Endothelial cell of umbilical vein (primary cell): Measurements from ENCODE around the gene CCP110. TPM values are rescaled to one million over a fixed set of nuclear protein-coding genes. Genes with fewer than 3 reads are reported as not detected.

ENCODE experiments used
- BruUV-seq: library from RNA; stranded (reverse); fragments of 400-500 nt; replicated peaks from 2 replicates; lab custom pipeline; 2021; lab: Mats Ljungman, UMichigan
- CTCF ChIA-PET: fragments of 300-600, 350-600 bp; sonication (Branson Sonifier 250); formaldehyde crosslinking; loops from one replicate; lab custom pipeline; 2021; ENCODE audit warnings: antibody characterized with exemption, inconsistent platforms; lab: Charles Lee
- POLR2A ChIA-PET: fragments of 300-600, 350-600 bp; sonication (Branson Sonifier 250); formaldehyde crosslinking; loops from one replicate; lab custom pipeline; 2021; ENCODE audit warnings: antibody characterized with exemption, inconsistent platforms; lab: Charles Lee
- DNase-seq: peaks from one replicate; pipeline ENCODE4 v3.0.0-alpha.2; 2011; ENCODE audit warnings: low read depth, low spot score
- FAIRE-seq: peaks from 2 replicates; lab custom pipeline; 2011; peaks lifted over from hg19 to GRCh38; lab: Jason Lieb, UNC
- H2AFZ ChIP-seq: 2 replicates; pipeline ENCODE4 v1.6.0; 2012; ENCODE audit warnings: low read depth, low read length, control low read depth, inconsistent platforms
- H3K27ac ChIP-seq: 2 replicates; pipeline ENCODE4 v1.5.1; 2011; ENCODE audit warnings: low read depth, mild to moderate bottlenecking, control low read depth, low read length, moderate library complexity; ENCODE audit not compliant: insufficient read depth
- H3K27me3 ChIP-seq, 2 experiments: 2 replicates each; pipeline versions ENCODE4 v1.6.0 to v1.6.1; 2011; ENCODE audit warnings: low read length in 2 of 2, mixed read lengths in 1 of 2; ENCODE audit not compliant: control insufficient read depth in 2 of 2, insufficient read depth in 2 of 2
- H3K36me3 ChIP-seq, 2 experiments: 2 replicates in 1 of 2; 3 replicates in 1 of 2; pipeline ENCODE4 v1.5.1; 2011; ENCODE audit warnings: low read length in 2 of 2, mild to moderate bottlenecking in 1 of 2, moderate library complexity in 1 of 2; ENCODE audit not compliant: control insufficient read depth in 2 of 2, insufficient read depth in 2 of 2; ENCODE audit errors: extremely low read depth in 1 of 2
- H3K4me1 ChIP-seq: 3 replicates; pipeline ENCODE4 v1.5.1; 2011; ENCODE audit warnings: mild to moderate bottlenecking, low read length; ENCODE audit not compliant: control insufficient read depth, insufficient read depth; ENCODE audit errors: extremely low read depth
- H3K4me2 ChIP-seq: 2 replicates; pipeline ENCODE4 v1.6.1; 2011; ENCODE audit warnings: low read length, control low read depth, mixed read lengths; ENCODE audit not compliant: insufficient read depth
- H3K4me3 ChIP-seq, 3 experiments: fragments of 200-600 bp in 1 of 3; sonication (generic), shearing (Covaris generic) in 1 of 3; replicated peaks in 1 of 3; 2 replicates each; pipeline ENCODE4 v1.5.1; 2011 to 2016; ENCODE audit warnings: control low read depth in 3 of 3, low read length in 3 of 3, mild to moderate bottlenecking in 2 of 3, inconsistent platforms in 1 of 3, low read depth in 1 of 3, moderate library complexity in 1 of 3; ENCODE audit not compliant: insufficient read depth in 1 of 3
- H3K79me2 ChIP-seq: 2 replicates; pipeline ENCODE4 v1.6.0; 2012; ENCODE audit warnings: low read length, inconsistent platforms; ENCODE audit not compliant: control insufficient read depth, insufficient read depth
- H3K9ac ChIP-seq: replicated peaks from 2 replicates; pipeline ENCODE3; 2011; ENCODE audit warnings: low read length, control low read depth; ENCODE audit not compliant: insufficient read depth; ENCODE audit errors: extremely low read depth
- H3K9me1 ChIP-seq: replicated peaks from 3 replicates; pipeline ENCODE4 v1.6.0; 2011; ENCODE audit warnings: mild to moderate bottlenecking, low read length; ENCODE audit not compliant: control insufficient read depth, insufficient read depth; ENCODE audit errors: extremely low read depth
- H3K9me3 ChIP-seq: replicated peaks from 2 replicates; pipeline ENCODE4 v1.5.1; 2012; ENCODE audit warnings: low read length, inconsistent platforms; ENCODE audit not compliant: control insufficient read depth, insufficient read depth
- H4K20me1 ChIP-seq: replicated peaks from 2 replicates; pipeline ENCODE3; 2011; ENCODE audit warnings: mild to moderate bottlenecking, low read length; ENCODE audit not compliant: control insufficient read depth, insufficient read depth; ENCODE audit errors: extremely low read depth
- CTCF ChIP-seq, 2 donors: IDR thresholded peaks; 1 replicate in 1 of 2; 2 replicates in 1 of 2; pipeline ENCODE4 v1.5.1; 2011; ENCODE audit warnings: low read length in 2 of 2, mild to moderate bottlenecking in 2 of 2, moderate library complexity in 2 of 2, control low read depth in 1 of 2, inconsistent platforms in 1 of 2, low read depth in 1 of 2; ENCODE audit not compliant: insufficient read depth in 1 of 2; ENCODE audit errors: extremely low read depth in 1 of 2
- EZH2 ChIP-seq: IDR thresholded peaks from 2 replicates; pipeline ENCODE4 v1.6.1; 2012; ENCODE audit warnings: borderline replicate concordance, low read depth, mild to moderate bottlenecking, moderate library complexity, low read length, inconsistent platforms; ENCODE audit not compliant: severe bottlenecking
- FOS ChIP-seq: IDR thresholded peaks from 2 replicates; pipeline ENCODE4 v1.6.1; 2011; ENCODE audit warnings: mild to moderate bottlenecking, low read length, moderate library complexity, borderline replicate concordance; ENCODE audit not compliant: insufficient read depth
- GATA2 ChIP-seq: IDR thresholded peaks from 2 replicates; pipeline ENCODE4 v1.7.0; 2011; ENCODE audit warnings: low read depth, mild to moderate bottlenecking, moderate library complexity, mixed read lengths, low read length; ENCODE audit not compliant: insufficient read length, insufficient read depth
- JUN ChIP-seq: IDR thresholded peaks from 2 replicates; pipeline ENCODE4 v1.6.1; 2011; ENCODE audit warnings: borderline replicate concordance, low read depth; ENCODE audit not compliant: insufficient read length, insufficient read depth
- MAX ChIP-seq: IDR thresholded peaks from 2 replicates; pipeline ENCODE4 v1.6.1; 2011; ENCODE audit not compliant: insufficient read depth, insufficient read length
- MYC ChIP-seq: IDR thresholded peaks from one replicate; pipeline ENCODE4 v1.6.1; 2011; ENCODE audit warnings: mild to moderate bottlenecking, low read depth, low read length
- POLR2A ChIP-seq: IDR thresholded peaks from 2 replicates; pipeline ENCODE4 v1.6.1; 2012; ENCODE audit warnings: low read depth, mild to moderate bottlenecking, control low read depth, low read length
- POLR2AphosphoS5 ChIP-seq: IDR thresholded peaks from 2 replicates; pipeline ENCODE4 v1.6.1; 2012; ENCODE audit warnings: low read depth, mild to moderate bottlenecking, control low read depth, low read length, moderate library complexity; ENCODE audit not compliant: insufficient read depth
- dilution Hi-C: fragments of 300-500 bp; cut with MboI; formaldehyde crosslinking; loops from one replicate; pipeline ENCODE4 v1.15.0; 2019; ENCODE audit warnings: low sequenced_read_pairs; ENCODE audit not compliant: extremely low pct_ligation_motif_present
- intact Hi-C: fragments of 100-400 bp; cut with micrococcal nuclease; formaldehyde crosslinking; loops from one replicate; pipeline ENCODE4 v1.10.0; 2022
- polyA plus RNA-seq, 4 experiments: library from polyadenylated mRNA; depleted of rRNA in 3 of 4; stranded (reverse) in 3 of 4; unstranded in 1 of 4; fragments of >200 nt; gene quantifications; 2 replicates each; pipeline versions ENCODE4 v1.2.1 to v1.2.3, GENCODE V29; 2011 to 2012; ENCODE audit warnings: missing spikeins in 1 of 4
- total RNA-seq: library from RNA; stranded (reverse); gene quantifications from 2 replicates; pipeline ENCODE4 v1.2.3, GENCODE V29; 2021

The CCP110 gene
- total and polyA plus RNA-seq, 2 donors (not counting 3 experiments of a cell fraction or from before 2014, with no cell fraction given): 3.7 to 16.5 TPM

GRCh38 chr16:19499481-19499880 is 24.3 kb upstream of the CCP110 start:
- CTCF ChIA-PET: no interaction called here
- no peak for TF ChIP-seq MYC
- TF ChIP-seq POLR2A: no peak
- TF ChIP-seq POLR2AphosphoS5: no peak
- no peak for TF ChIP-seq JUN
- no peak for TF ChIP-seq FOS
- TF ChIP-seq CTCF (IDR thresholded peaks at IDR 0.05; ENCODE audit: extremely low read depth in 1 of 2, insufficient read depth in 1 of 2, low read depth in 1 of 2, low read length in 2 of 2): no peak
- TF ChIP-seq GATA2: no peak
- no peak for TF ChIP-seq EZH2
- TF ChIP-seq MAX: no peak

More at GRCh38 chr16:19499481-19499880, 24.3 kb upstream of the CCP110 start:
- POLR2A ChIA-PET: no interaction called here
- intact Hi-C loops: no loop called here
- no peaks in the 10 kb centered on the region for H3K79me2 ChIP-seq
- no peak overlapping the region for H3K4me2 ChIP-seq
- no peaks in the 10 kb centered on the region for H4K20me1 ChIP-seq
- H3K4me3 ChIP-seq: no peak overlapping the region
- DNase-seq (no peak), FAIRE-seq (no peak)
- H3K9ac ChIP-seq: no peak overlapping the region
- H3K9me3 ChIP-seq: no peaks in the 10 kb centered on the region
- H3K4me1 ChIP-seq: no peaks in the 10 kb centered on the region
- H2AFZ ChIP-seq: no peak overlapping the region
- no peaks in the 10 kb centered on the region for H3K27me3 ChIP-seq
- dilution Hi-C loops: no loop called here
- no TSS peak for BruUV-seq
- H3K27ac ChIP-seq: no peak overlapping the region
- H3K36me3 ChIP-seq: peaks cover 0 to 9% of the 10 kb centered on the region in 2 experiments
- no peaks in the 10 kb centered on the region for H3K9me1 ChIP-seq
